Left lung (tissue), 10 donors: Measurements from ENCODE around the gene DLG1. TPM values are rescaled to one million over a fixed set of nuclear protein-coding genes. Genes with fewer than 3 reads are reported as not detected.
"Not testable (repeated sequence)": the region's sequence is repeated elsewhere in the genome, so short reads cannot be mapped to it uniquely, and the experiment has no call there.

Source experiments
- ATAC-seq: fragments of 200-7000 bp; cut with Tn5 transposase; one replicate; pipeline ENCODE4 v1.9.1; 2020; ENCODE audit warnings: moderate library complexity
- DNase-seq, 4 donors: peaks; one replicate each; pipeline ENCODE4 v3.0.0-alpha.2; 2013 to 2020
- H3K27ac ChIP-seq, 2 donors: fragments of 200-600 bp; sonication (generic) in 1 of 2; one replicate each; pipeline versions ENCODE4 v1.5.0 to v1.8.0; 2020 to 2021
- H3K27me3 ChIP-seq, 2 donors: fragments of 200-600 bp; sonication (generic) in 1 of 2; one replicate each; pipeline versions ENCODE4 v1.5.0 to v1.8.0; 2020 to 2021
- H3K36me3 ChIP-seq, 2 donors: fragments of 200-600 bp; sonication (generic) in 1 of 2; one replicate each; pipeline versions ENCODE4 v1.5.0 to v1.8.0; 2020 to 2021
- H3K4me1 ChIP-seq, 2 donors: fragments of 200-600 bp; one replicate each; pipeline ENCODE4 v1.8.0; 2021
- H3K4me3 ChIP-seq, 2 donors: fragments of 200-600 bp; sonication (generic) in 1 of 2; one replicate each; pipeline versions ENCODE4 v1.5.0 to v1.8.0; 2020 to 2021; ENCODE audit warnings: mild to moderate bottlenecking in 1 of 2
- H3K9me3 ChIP-seq, 2 donors: fragments of 200-600 bp; sonication (generic) in 1 of 2; one replicate each; pipeline versions ENCODE4 v1.5.0 to v1.8.0; 2020 to 2021
- CTCF ChIP-seq, 2 donors: fragments of 200-600 bp; sonication (generic) in 1 of 2; IDR thresholded peaks; one replicate each; pipeline versions ENCODE4 v1.5.0 to v1.8.0; 2021; ENCODE audit warnings: antibody characterized with exemption in 2 of 2
- intact Hi-C, 2 donors: fragments of 100-400 bp; cut with DNase I; formaldehyde crosslinking; loops; one replicate each; pipeline versions ENCODE4 v1.11.2 to v1.14.2; 2022
- polyA plus RNA-seq, 6 donors: library from polyadenylated mRNA; unstranded; fragments of 120-200 nt; gene quantifications; one replicate each; pipeline ENCODE4 v1.2.1, GENCODE V29; 2013; ENCODE audit not compliant: insufficient read length in 6 of 6
- total RNA-seq, 2 donors: library from RNA; stranded (reverse); fragmentation: NEBNext Ultra II Directional; extraction: Animal tissue kit (Norgen Biotek cat#: 25700); gene quantifications; one replicate each; pipeline ENCODE4 v1.2.1, GENCODE V29; 2021
- donor health status: DM: no; HTN: yes; CAD: no.
- donor health status: DM: no; HTN: no; CAD: no.

Gene DLG1
- total and polyA plus RNA-seq, 8 donors, result 71.0 to 89.9 (median 83.2) TPM

GRCh38 chr3:197080344-197080743, 218.1 kb downstream of the DLG1 start:
- TF ChIP-seq CTCF (IDR thresholded peaks at IDR 0.05), result no peak
- peaks cover 0 to 3% of the 10 kb centered on the region in 2 donors for H3K4me1 ChIP-seq
- intact Hi-C loops, result no loop called here

GRCh38 chr3:197076415-197076814, 222.0 kb downstream of the DLG1 start:
- H3K27ac ChIP-seq, result no peak overlapping the region
- TF ChIP-seq CTCF (IDR thresholded peaks at IDR 0.05), result no peak
- H3K9me3 ChIP-seq, result no peaks in the 10 kb centered on the region
- no peak for DNase-seq
- ATAC-seq, result no peak
- peaks cover 0 to 5% of the 10 kb centered on the region in 2 donors for H3K36me3 ChIP-seq
- no peaks in the 10 kb centered on the region for H3K27me3 ChIP-seq
- no peak overlapping the region for H3K4me3 ChIP-seq
- no peaks in the 10 kb centered on the region for H3K4me1 ChIP-seq
- intact Hi-C loops, result no loop called here

More at GRCh38 chr3:197080344-197080743, 218.1 kb downstream of the DLG1 start:
- Histone ChIP-seq H3K27me3 (no peaks in the 10 kb centered on the region), H3K27ac (no peak overlapping the region), H3K4me3 (no peak overlapping the region), H3K9me3 (no peaks in the 10 kb centered on the region), H3K36me3 (peaks cover 0 to 10% of the 10 kb centered on the region in 2 donors)
- ATAC-seq (no peak), DNase-seq (no peak)

- no peaks in the 10 kb centered on the region for H3K27me3 ChIP-seq
- H3K9me3 ChIP-seq, result no peaks in the 10 kb centered on the region
- TF ChIP-seq CTCF (IDR thresholded peaks at IDR 0.05), result no peak
- H3K4me3 ChIP-seq, result no peak overlapping the region
- H3K27ac ChIP-seq, result no peak overlapping the region
- no peaks in the 10 kb centered on the region for H3K4me1 ChIP-seq
- intact Hi-C loops, result no loop called here
- ATAC-seq (no peak), DNase-seq (no peak)
- H3K36me3 ChIP-seq, result peaks cover 0 to 26% of the 10 kb centered on the region in 2 donors
These were observed 230.3 kb downstream of the DLG1 start for GRCh38 chr3:197068077-197068476.

- Histone ChIP-seq H3K36me3 (peaks cover 0 to 41% of the 10 kb centered on the region in 2 donors), H3K27me3 (no peaks in the 10 kb centered on the region), H3K27ac (no peak overlapping the region), H3K4me3 (no peak overlapping the region), H3K4me1 (no peaks in the 10 kb centered on the region), H3K9me3 (no peaks in the 10 kb centered on the region)
- no peak for TF ChIP-seq CTCF (IDR thresholded peaks at IDR 0.05)
- intact Hi-C loops, result no loop called here
- DNase-seq (no peak), ATAC-seq (no peak)
These were observed 233.6 kb downstream of the DLG1 start for GRCh38 chr3:197064771-197065170.

- no peaks in the 10 kb centered on the region for H3K27me3 ChIP-seq
- H3K36me3 ChIP-seq, result peaks cover 0 to 65% of the 10 kb centered on the region in 2 donors
- TF ChIP-seq CTCF (IDR thresholded peaks at IDR 0.05), result no peak
- H3K4me1 ChIP-seq, result no peaks in the 10 kb centered on the region
- no peak for ATAC-seq
- no peaks in the 10 kb centered on the region for H3K9me3 ChIP-seq
- DNase-seq, result no peak
- no peak overlapping the region for H3K27ac ChIP-seq
- H3K4me3 ChIP-seq, result no peak overlapping the region
- intact Hi-C loops, result no loop called here
These were observed 236.0 kb downstream of the DLG1 start for GRCh38 chr3:197062446-197062845.

GRCh38 chr3:197051637-197052036, 246.8 kb downstream of the DLG1 start:
- H3K4me1 ChIP-seq, intact Hi-C loops, H3K27me3 ChIP-seq, ATAC-seq, H3K27ac ChIP-seq, H3K4me3 ChIP-seq, DNase-seq, H3K9me3 ChIP-seq: not testable (repeated sequence)
- peaks cover 0 to 50% of the 10 kb centered on the region in 2 donors for H3K36me3 ChIP-seq
